H54 (cell line): ENCODE measurements around the gene SCN9A.

Source experiments
- DNase-seq: peaks from one replicate; pipeline ENCODE4 v3.0.0; 2011; ENCODE audit warnings: low spot score, mixed read lengths; ENCODE audit not compliant: insufficient read length
- FAIRE-seq: peaks from 3 replicates; lab custom pipeline; 2011; peaks lifted over from hg19 to GRCh38; lab: Jason Lieb, UNC
- POLR2A ChIP-seq: IDR thresholded peaks from 2 replicates; pipeline ENCODE4 v1.6.1; 2011; ENCODE audit warnings: low read depth, mild to moderate bottlenecking, low read length

The SCN9A gene

DNA sequence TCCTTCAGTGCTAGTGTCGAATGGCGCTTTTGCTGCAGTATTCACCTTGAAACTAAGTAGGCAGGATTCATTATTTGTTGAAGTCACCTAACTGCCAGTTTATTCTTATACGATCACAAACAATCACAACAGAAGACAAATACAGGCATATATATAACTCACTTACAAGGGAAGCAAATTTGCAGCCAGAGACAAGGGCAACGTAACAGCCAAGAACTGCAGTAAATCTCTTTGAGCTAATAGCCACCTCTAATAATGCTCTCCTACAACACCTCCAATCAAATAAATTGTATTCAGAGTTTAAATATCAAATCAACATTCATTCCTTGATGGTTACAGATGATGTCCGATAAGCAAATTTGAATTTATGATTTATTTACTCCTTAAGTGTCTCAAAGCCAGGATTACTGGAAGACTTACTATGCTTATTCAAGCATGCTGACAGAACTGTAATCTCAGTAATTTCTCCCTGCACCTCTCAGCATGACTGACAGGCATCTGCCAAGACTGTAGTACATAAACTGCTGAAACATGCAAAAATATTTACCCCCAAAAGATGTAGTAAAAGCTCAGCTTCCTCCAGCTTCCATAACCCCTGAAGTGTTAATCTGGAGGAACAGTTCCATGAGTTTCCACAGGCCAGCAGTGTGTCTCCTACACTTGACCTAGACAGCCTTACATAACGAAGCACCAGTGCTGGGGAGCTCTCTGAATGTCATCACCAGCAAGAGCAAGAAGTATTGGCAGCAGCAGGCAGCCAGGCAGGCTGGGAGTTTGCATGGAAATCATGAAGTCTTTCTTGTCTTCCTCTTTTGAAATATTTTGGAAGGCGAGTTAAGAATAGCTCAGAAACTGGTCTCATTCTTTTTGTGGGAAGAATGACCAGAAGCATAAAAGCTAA is 227.0 kb downstream of the SCN9A start:
- DNase-seq (no peak), FAIRE-seq (no peak)
- TF ChIP-seq POLR2A, result no peak

DNA sequence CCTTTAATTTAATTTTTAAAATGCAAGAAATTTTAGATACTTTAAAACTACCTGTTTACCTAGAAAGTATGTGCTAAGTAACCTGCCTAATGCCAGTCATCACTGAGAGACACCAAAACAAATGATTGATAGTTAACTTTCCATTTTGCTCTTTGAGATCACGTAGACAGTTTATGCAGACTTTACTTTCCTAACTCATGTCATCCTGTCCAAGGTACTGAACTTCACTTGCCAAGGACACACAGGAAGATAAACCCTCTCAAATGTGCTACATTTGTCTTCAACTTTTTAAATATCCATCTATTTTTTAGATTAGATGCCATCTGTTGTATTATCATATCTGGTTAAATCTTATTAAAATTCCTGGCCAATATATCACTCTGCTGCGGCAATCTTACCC is 227.9 kb downstream of the SCN9A start:
- DNase-seq (no peak), FAIRE-seq (no peak)
- no peak for TF ChIP-seq POLR2A
